Measurements from ENCODE around the gene OR1S2.

OR1S2 gene

DNA sequence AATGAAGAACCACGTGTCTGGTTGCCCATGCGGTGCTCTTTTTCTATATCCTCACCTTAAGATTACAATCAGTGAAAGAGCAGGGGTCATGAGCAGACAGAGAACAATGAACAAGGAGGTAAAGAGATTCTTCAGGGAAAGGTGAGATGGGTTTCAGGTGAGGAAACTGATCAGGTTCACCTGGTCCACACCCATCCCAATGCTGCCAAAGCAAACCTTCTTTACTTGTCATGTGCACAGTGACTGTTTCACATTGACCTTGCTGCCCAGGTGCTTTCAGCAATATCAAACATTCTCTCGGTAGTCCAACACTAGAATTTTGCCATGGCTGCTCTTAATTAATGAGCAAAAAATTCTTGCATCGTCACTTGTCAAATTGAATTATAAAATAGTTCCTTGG, 39.6 kb downstream of the OR1S2 start:
- TF ChIP-seq CTCF (IDR thresholded peaks at IDR 0.05) = no peak
- no peak overlapping the region for H3K4me3 ChIP-seq (ENCODE audit: low read depth in 1 of 2, low read length in 1 of 2)
- no peaks in the 10 kb centered on the region for H3K27me3 ChIP-seq
- no peaks in the 10 kb centered on the region for H3K36me3 ChIP-seq
- no peaks in the 10 kb centered on the region for H3K9me3 ChIP-seq
- H3K4me1 ChIP-seq (ENCODE audit: control insufficient read depth in 1 of 2, insufficient read depth in 1 of 2, low read depth in 1 of 2, low read length in 1 of 2) = no peaks in the 10 kb centered on the region
- H3K27ac ChIP-seq = no peak overlapping the region

Data from neutrophil (primary cell).